Aorta (tissue), 5 donors: ENCODE results near the gene RLN3. TPM values are rescaled to one million over a fixed set of nuclear protein-coding genes. Genes with fewer than 3 reads are reported as not detected.

Source experiments
- ATAC-seq: fragments of 200-7000 bp; cut with Tn5 transposase; one replicate; pipeline ENCODE4 v1.9.1; 2022; ENCODE audit warnings: moderate library complexity; ENCODE audit not compliant: low FRiP score
- DNase-seq, 2 donors: peaks; one replicate each; pipeline ENCODE4 v3.0.0-alpha.2; 2020
- H3K27ac ChIP-seq, 2 donors: one replicate each; pipeline ENCODE4 v1.5.1; 2013; ENCODE audit warnings: low read length in 2 of 2, mild to moderate bottlenecking in 2 of 2, moderate library complexity in 2 of 2, control low read depth in 1 of 2, inconsistent platforms in 1 of 2, low read depth in 1 of 2
- H3K27me3 ChIP-seq, 2 donors: one replicate each; pipeline ENCODE4 v1.6.1; 2013; ENCODE audit warnings: control low read depth in 1 of 2, low read length in 1 of 2, mild to moderate bottlenecking in 1 of 2, moderate library complexity in 1 of 2; ENCODE audit not compliant: insufficient read depth in 2 of 2, control insufficient read depth in 1 of 2
- H3K36me3 ChIP-seq, 2 donors: one replicate each; pipeline ENCODE4 v1.6.1; 2013; ENCODE audit warnings: control low read depth in 1 of 2, low read length in 1 of 2, mild to moderate bottlenecking in 1 of 2; ENCODE audit not compliant: insufficient read depth in 2 of 2, control insufficient read depth in 1 of 2
- H3K4me1 ChIP-seq, 2 donors: one replicate each; pipeline ENCODE4 v1.6.1; 2013; ENCODE audit warnings: low read length in 2 of 2, control low read depth in 1 of 2, mild to moderate bottlenecking in 1 of 2, moderate library complexity in 1 of 2; ENCODE audit not compliant: insufficient read depth in 2 of 2, control insufficient read depth in 1 of 2
- H3K4me3 ChIP-seq, 2 donors: one replicate each; pipeline ENCODE4 v1.5.1; 2013; ENCODE audit warnings: low read length in 2 of 2, control low read depth in 1 of 2, mild to moderate bottlenecking in 1 of 2
- H3K9me3 ChIP-seq: one replicate; pipeline ENCODE4 v1.6.1; 2013; ENCODE audit warnings: mild to moderate bottlenecking, low read length; ENCODE audit not compliant: control insufficient read depth
- WGBS, 2 donors: extraction: QIAGEN DNeasy Blood & Tissue Kit; methylation state at CpG; one replicate each; pipeline ENCODE4 v1.1.7; 2013; 5-methylcytosine and 5-hydroxymethylcytosine counted together
- intact Hi-C, 2 donors: fragments of 100-400 bp; cut with DNase I; formaldehyde crosslinking; loops; one replicate each; pipeline versions ENCODE4 v1.14.2 to v1.15.0; 2022
- long read RNA-seq, 2 donors: library from polyadenylated mRNA; unstranded; transcript quantifications; one replicate each; pipeline ENCODE4 v2.0.0, GENCODE V29; 2020 to 2021
- polyA plus RNA-seq, 2 donors: library from polyadenylated mRNA; stranded (reverse); fragments of 200-250 nt; gene quantifications; one replicate each; pipeline ENCODE4 v1.2.3, GENCODE V29; 2013
- total RNA-seq, 2 donors: library from RNA; stranded (reverse); fragmentation: NEBNext Ultra II Directional; extraction: Animal tissue kit (Norgen Biotek cat#: 25700); gene quantifications; one replicate each; pipeline ENCODE4 v1.2.1, GENCODE V29; 2021
- donor health status: healthy with polysubstance abuse.
- donor health status: Bipolar disorder and iron deficiency.
- donor health status: DM: no; HTN: no; CAD: no.
- donor health status: DM: no; HTN: no; CAD: no.
- donor health status: DM: yes; HTN: yes; CAD: no.

RLN3 gene
- total RNA-seq: not detected
- polyA plus RNA-seq: not detected
- long read RNA-seq, donor 1: 0 reads
- long read RNA-seq, donor 2: 0 reads

DNA sequence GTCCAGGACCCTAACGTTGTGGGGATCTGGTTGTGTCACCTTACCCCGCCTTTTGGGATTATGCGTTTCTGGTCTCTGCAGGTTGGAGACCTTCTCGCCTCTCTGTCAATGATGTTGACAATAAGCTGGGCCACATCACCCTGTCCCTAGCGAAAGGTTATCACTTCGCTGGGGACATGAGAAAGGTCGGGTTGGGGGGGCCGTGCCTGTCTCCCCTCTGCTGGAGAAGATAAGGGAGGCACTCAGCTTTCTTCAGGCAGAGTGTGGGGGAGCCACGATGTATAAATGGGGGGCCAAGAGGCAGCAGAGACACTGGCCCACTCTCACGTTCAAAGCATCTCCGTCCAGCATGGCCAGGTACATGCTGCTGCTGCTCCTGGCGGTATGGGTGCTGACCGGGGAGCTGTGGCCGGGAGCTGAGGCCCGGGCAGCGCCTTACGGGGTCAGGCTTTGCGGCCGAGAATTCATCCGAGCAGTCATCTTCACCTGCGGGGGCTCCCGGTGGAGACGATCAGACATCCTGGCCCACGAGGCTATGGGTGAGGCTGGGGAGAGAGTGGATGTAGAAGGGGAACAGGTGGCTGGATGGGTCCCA is at the start of gene RLN3:
Gene RLN3 (plus strand): TSS at position 293 of the 595 bp plus-strand sequence. CDS start 57 bp downstream, at position 350.
- ATAC-seq (no peak), DNase-seq (no peak)
- 79% methylated on average over 24 of the region's 24 CpGs for WGBS, 2 donors
- Histone ChIP-seq H3K4me1 (no peaks in the 10 kb centered on the region), H3K4me3 (no peak within 1 kb of the TSS), H3K9me3 (no peaks in the 10 kb centered on the region), H3K27me3 (no peaks in the 10 kb centered on the region), H3K36me3 (no peaks in the 10 kb centered on the region), H3K27ac (no peak within 1 kb of the TSS)
- intact Hi-C loops: no loop called here

DNA sequence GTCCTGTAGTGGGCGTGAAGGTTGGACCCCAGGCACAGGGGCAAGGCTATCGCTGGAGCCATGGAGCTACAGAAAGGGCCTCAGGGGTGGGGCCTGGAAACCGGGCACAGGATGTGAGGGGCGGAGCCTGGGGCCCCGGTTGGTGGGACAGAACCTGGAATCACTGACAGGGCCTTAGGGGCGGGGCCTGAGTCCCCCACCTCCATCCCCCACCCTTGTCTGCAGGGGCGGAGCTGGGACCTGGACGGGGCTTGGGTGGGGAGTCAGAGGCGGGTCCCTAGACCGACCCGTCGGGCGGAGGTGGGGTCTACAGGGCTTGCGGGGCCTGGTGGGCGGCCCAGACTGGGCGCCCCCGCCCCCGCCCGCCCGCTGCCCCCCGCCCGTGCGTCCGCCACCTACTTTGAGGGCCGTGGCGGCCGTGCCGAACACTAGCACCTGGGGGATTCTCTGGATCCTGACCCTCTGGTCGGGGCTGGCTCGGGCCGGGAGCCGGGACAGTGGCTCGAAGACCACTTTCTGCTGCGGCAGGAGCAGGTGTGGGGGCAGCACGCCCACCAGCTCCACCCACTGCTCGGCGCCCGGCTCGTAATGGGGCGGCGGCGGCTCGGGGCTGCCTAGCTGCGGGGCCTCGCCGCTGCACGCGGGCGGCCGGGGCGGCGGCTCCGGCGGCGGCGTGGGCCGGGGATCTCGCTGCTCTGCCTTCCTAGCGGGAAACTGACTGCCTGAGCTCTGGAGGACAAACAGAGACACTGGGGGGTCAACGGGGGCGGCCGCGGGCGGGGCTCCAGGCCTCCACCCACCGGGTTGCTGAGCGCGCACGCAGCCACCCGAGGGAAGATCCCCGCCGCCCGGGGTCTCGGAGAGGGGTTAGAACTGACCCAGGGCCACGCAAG is 49.4 kb upstream of the RLN3 start:
- 2 to 3% methylated on average over 60 to 74 of the region's 74 CpGs for WGBS, 2 donors
- intact Hi-C loops: no loop called here
- peak overlapping the region; percentile 19 to 34 for H3K4me3 ChIP-seq
- no peaks in the 10 kb centered on the region for H3K4me1 ChIP-seq
- peaks cover 0 to 3% of the 10 kb centered on the region in 2 donors for H3K36me3 ChIP-seq
- H3K27ac ChIP-seq: no peak overlapping the region
- peak; percentile 93 for DNase-seq
- no peaks in the 10 kb centered on the region for H3K27me3 ChIP-seq
- no peaks in the 10 kb centered on the region for H3K9me3 ChIP-seq
- ATAC-seq: peak; percentile 83

DNA sequence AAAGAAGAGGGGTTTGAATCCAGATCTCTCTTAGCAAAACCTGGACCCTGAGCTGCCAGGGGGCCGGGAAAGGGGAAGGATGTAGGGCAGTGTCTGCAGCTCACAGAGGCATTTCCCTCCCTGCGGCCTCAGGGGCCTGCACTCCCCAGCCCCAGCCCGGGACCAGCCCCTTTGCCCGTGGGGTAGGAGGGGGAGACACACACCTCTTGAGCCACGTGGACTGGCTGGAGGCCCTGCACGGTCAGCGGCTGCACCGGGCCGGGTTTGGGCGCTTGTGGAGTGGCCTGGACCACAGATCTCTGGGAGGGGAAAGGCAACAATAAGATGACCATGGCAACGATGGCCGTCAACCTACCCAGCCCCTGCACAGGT is 48.7 kb upstream of the RLN3 start:
- Histone ChIP-seq H3K27me3 (no peaks in the 10 kb centered on the region), H3K4me1 (no peaks in the 10 kb centered on the region), H3K4me3 (peak overlapping the region in 1 of 2 donors; percentile 34), H3K9me3 (no peaks in the 10 kb centered on the region), H3K36me3 (peaks cover 0 to 3% of the 10 kb centered on the region in 2 donors), H3K27ac (no peak overlapping the region)
- WGBS, 2 donors: 10 to 14% methylated on average over 12 of the region's 12 CpGs
- DNase-seq (peak in 1 of 2 donors; percentile 70), ATAC-seq (no peak)
- intact Hi-C loops: no loop called here

GRCh38 chr19:13979686-13980085 is 48.3 kb upstream of the RLN3 start:
- no peak for ATAC-seq
- no peak overlapping the region for H3K27ac ChIP-seq
- intact Hi-C loops: no loop called here
- no peaks in the 10 kb centered on the region for H3K4me1 ChIP-seq
- H3K27me3 ChIP-seq: no peaks in the 10 kb centered on the region
- H3K36me3 ChIP-seq: peaks cover 0 to 3% of the 10 kb centered on the region in 2 donors
- H3K9me3 ChIP-seq: no peaks in the 10 kb centered on the region
- no peak overlapping the region for H3K4me3 ChIP-seq
- 77 to 80% methylated on average over 12 of the region's 12 CpGs for WGBS, 2 donors
- DNase-seq: no peak

GRCh38 chr19:13980340-13980739 is 47.6 kb upstream of the RLN3 start:
- Histone ChIP-seq H3K36me3 (peaks cover 0 to 3% of the 10 kb centered on the region in 2 donors), H3K27ac (no peak overlapping the region), H3K9me3 (no peaks in the 10 kb centered on the region), H3K27me3 (no peaks in the 10 kb centered on the region), H3K4me3 (no peak overlapping the region), H3K4me1 (no peaks in the 10 kb centered on the region)
- DNase-seq: peak in 1 of 2 donors; percentile 79
- intact Hi-C loops: no loop called here
- 94 to 95% methylated on average over 15 of the region's 15 CpGs for WGBS, 2 donors
- ATAC-seq: no peak

DNA sequence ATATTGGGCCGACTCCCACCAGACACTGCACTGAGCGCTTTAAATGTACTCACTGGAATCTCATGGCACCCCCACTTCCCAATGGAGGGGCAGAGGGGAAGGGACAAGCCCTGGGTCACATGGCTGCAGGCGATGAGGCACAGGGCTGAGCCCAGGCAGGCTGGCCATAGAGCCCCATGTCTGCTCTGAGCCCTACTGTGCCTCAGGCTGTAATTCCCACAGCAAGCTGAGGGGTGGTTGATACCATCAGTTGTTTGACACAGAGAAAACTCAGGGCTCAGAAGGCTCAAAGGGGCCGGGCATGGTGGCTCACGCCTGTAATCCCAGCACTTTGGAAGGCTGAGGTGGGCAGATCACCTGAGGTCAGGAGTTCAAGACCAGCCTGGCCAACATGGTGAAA is 46.9 kb upstream of the RLN3 start:
- WGBS, 2 donors: 93 to 96% methylated on average over 5 of the region's 5 CpGs
- ATAC-seq (no peak), DNase-seq (no peak)
- intact Hi-C loops: no loop called here
- no peaks in the 10 kb centered on the region for H3K27me3 ChIP-seq
- no peaks in the 10 kb centered on the region for H3K4me1 ChIP-seq
- peaks cover 0 to 3% of the 10 kb centered on the region in 2 donors for H3K36me3 ChIP-seq
- H3K4me3 ChIP-seq: no peak overlapping the region
- no peaks in the 10 kb centered on the region for H3K9me3 ChIP-seq
- no peak overlapping the region for H3K27ac ChIP-seq

GRCh38 chr19:13981467-13981866 is 46.5 kb upstream of the RLN3 start:
- intact Hi-C loops: no loop called here
- H3K36me3 ChIP-seq: peaks cover 0 to 3% of the 10 kb centered on the region in 2 donors
- H3K9me3 ChIP-seq: no peaks in the 10 kb centered on the region
- DNase-seq: no peak
- 89% methylated on average over 9 of the region's 9 CpGs for WGBS, 2 donors
- no peak for ATAC-seq
- H3K4me3 ChIP-seq: no peak overlapping the region
- no peak overlapping the region for H3K27ac ChIP-seq
- H3K27me3 ChIP-seq: no peaks in the 10 kb centered on the region
- no peaks in the 10 kb centered on the region for H3K4me1 ChIP-seq

- Histone ChIP-seq H3K36me3 (peaks cover 0 to 3% of the 10 kb centered on the region in 2 donors), H3K4me1 (no peaks in the 10 kb centered on the region), H3K4me3 (no peak overlapping the region), H3K27me3 (no peaks in the 10 kb centered on the region), H3K27ac (no peak overlapping the region), H3K9me3 (no peaks in the 10 kb centered on the region)
- ATAC-seq (no peak), DNase-seq (no peak)
- intact Hi-C loops: no loop called here
- 95 to 96% methylated on average over 17 of the region's 17 CpGs for WGBS, 2 donors
These were observed 45.9 kb upstream of the RLN3 start for GRCh38 chr19:13981988-13982501.
